ENCODE data around the gene MPPED1.

MPPED1 gene

GRCh38 chr22:43429426-43429825 lies 17.6 kb downstream of the MPPED1 start:
- H3K4me3 Mint-ChIP-seq: no peak overlapping the region
- H3K27me3 Mint-ChIP-seq: peaks cover 68% of the 10 kb centered on the region
- no peaks in the 10 kb centered on the region for H3K4me1 Mint-ChIP-seq
- ATAC-seq (replicated peaks; ENCODE audit: extremely low read depth, poor library complexity, severe bottlenecking) (no peak), DNase-seq (ENCODE audit: low spot score in 2 of 2) (no peak)
- no peak overlapping the region for H3K27ac Mint-ChIP-seq (ENCODE audit: low read depth)
- no peaks in the 10 kb centered on the region for H3K9me3 Mint-ChIP-seq
- H3K36me3 Mint-ChIP-seq (ENCODE audit: insufficient read depth): no peaks in the 10 kb centered on the region

GRCh38 chr22:43431808-43432554 lies 20.2 kb downstream of the MPPED1 start:
- Mint-ChIP-seq H3K4me3 (no peak overlapping the region), H3K36me3 (ENCODE audit: insufficient read depth) (no peaks in the 10 kb centered on the region), H3K27ac (ENCODE audit: low read depth) (peak overlapping the region; percentile 14), H3K27me3 (peaks cover 75% of the 10 kb centered on the region), H3K9me3 (no peaks in the 10 kb centered on the region), H3K4me1 (no peaks in the 10 kb centered on the region)
- DNase-seq (ENCODE audit: low spot score in 2 of 2) (no peak), ATAC-seq (replicated peaks; ENCODE audit: extremely low read depth, poor library complexity, severe bottlenecking) (no peak)

- Mint-ChIP-seq H3K27me3 (peaks cover 75% of the 10 kb centered on the region), H3K36me3 (ENCODE audit: insufficient read depth) (no peaks in the 10 kb centered on the region), H3K9me3 (no peaks in the 10 kb centered on the region), H3K4me3 (no peak overlapping the region), H3K27ac (ENCODE audit: low read depth) (no peak overlapping the region), H3K4me1 (no peaks in the 10 kb centered on the region)
- DNase-seq (ENCODE audit: low spot score in 2 of 2): no peak
- ATAC-seq (replicated peaks; ENCODE audit: extremely low read depth, poor library complexity, severe bottlenecking): no peak
Observed at GRCh38 chr22:43432883-43433415, 21.1 kb downstream of the MPPED1 start.

- no peaks in the 10 kb centered on the region for H3K9me3 Mint-ChIP-seq
- DNase-seq (ENCODE audit: low spot score in 2 of 2) (no peak), ATAC-seq (replicated peaks; ENCODE audit: extremely low read depth, poor library complexity, severe bottlenecking) (no peak)
- H3K36me3 Mint-ChIP-seq (ENCODE audit: insufficient read depth): no peaks in the 10 kb centered on the region
- no peak overlapping the region for H3K27ac Mint-ChIP-seq (ENCODE audit: low read depth)
- H3K4me1 Mint-ChIP-seq: no peaks in the 10 kb centered on the region
- no peak overlapping the region for H3K4me3 Mint-ChIP-seq
- H3K27me3 Mint-ChIP-seq: peaks cover 75% of the 10 kb centered on the region
Observed at GRCh38 chr22:43433451-43434274, 21.8 kb downstream of the MPPED1 start.

- Mint-ChIP-seq H3K4me3 (no peak overlapping the region), H3K9me3 (no peaks in the 10 kb centered on the region), H3K36me3 (ENCODE audit: insufficient read depth) (no peaks in the 10 kb centered on the region), H3K27ac (ENCODE audit: low read depth) (no peak overlapping the region), H3K4me1 (no peaks in the 10 kb centered on the region), H3K27me3 (peaks cover 75% of the 10 kb centered on the region)
- DNase-seq (ENCODE audit: low spot score in 2 of 2) (no peak), ATAC-seq (replicated peaks; ENCODE audit: extremely low read depth, poor library complexity, severe bottlenecking) (no peak)
Observed at GRCh38 chr22:43434275-43434927, 22.6 kb downstream of the MPPED1 start.

GRCh38 chr22:43434928-43435311 lies 23.1 kb downstream of the MPPED1 start:
- no peak for ATAC-seq (replicated peaks; ENCODE audit: extremely low read depth, poor library complexity, severe bottlenecking)
- Mint-ChIP-seq H3K4me3 (no peak overlapping the region), H3K27ac (ENCODE audit: low read depth) (no peak overlapping the region), H3K4me1 (no peaks in the 10 kb centered on the region), H3K9me3 (no peaks in the 10 kb centered on the region), H3K27me3 (peaks cover 75% of the 10 kb centered on the region), H3K36me3 (ENCODE audit: insufficient read depth) (no peaks in the 10 kb centered on the region)
- DNase-seq (ENCODE audit: low spot score in 2 of 2): no peak

- Mint-ChIP-seq H3K4me1 (no peaks in the 10 kb centered on the region), H3K27me3 (peaks cover 73% of the 10 kb centered on the region), H3K27ac (ENCODE audit: low read depth) (no peak overlapping the region), H3K9me3 (no peaks in the 10 kb centered on the region), H3K36me3 (ENCODE audit: insufficient read depth) (no peaks in the 10 kb centered on the region), H3K4me3 (no peak overlapping the region)
- ATAC-seq (replicated peaks; ENCODE audit: extremely low read depth, poor library complexity, severe bottlenecking): no peak
- no peak for DNase-seq (ENCODE audit: low spot score in 2 of 2)
Observed at GRCh38 chr22:43435851-43436811, 24.3 kb downstream of the MPPED1 start.

- Mint-ChIP-seq H3K27me3 (peaks cover 73% of the 10 kb centered on the region), H3K36me3 (ENCODE audit: insufficient read depth) (no peaks in the 10 kb centered on the region), H3K4me1 (no peaks in the 10 kb centered on the region), H3K4me3 (no peak overlapping the region), H3K27ac (ENCODE audit: low read depth) (no peak overlapping the region), H3K9me3 (no peaks in the 10 kb centered on the region)
- DNase-seq (ENCODE audit: low spot score in 2 of 2) (no peak), ATAC-seq (replicated peaks; ENCODE audit: extremely low read depth, poor library complexity, severe bottlenecking) (no peak)
Observed at GRCh38 chr22:43436868-43437267, 25.1 kb downstream of the MPPED1 start.

- Mint-ChIP-seq H3K9me3 (no peaks in the 10 kb centered on the region), H3K27ac (ENCODE audit: low read depth) (no peak overlapping the region), H3K4me1 (no peaks in the 10 kb centered on the region), H3K36me3 (ENCODE audit: insufficient read depth) (no peaks in the 10 kb centered on the region), H3K27me3 (peaks cover 81% of the 10 kb centered on the region), H3K4me3 (no peak overlapping the region)
- no peak for DNase-seq (ENCODE audit: low spot score in 2 of 2)
- no peak for ATAC-seq (replicated peaks; ENCODE audit: extremely low read depth, poor library complexity, severe bottlenecking)
Observed at GRCh38 chr22:43437871-43438475, 26.2 kb downstream of the MPPED1 start.

GRCh38 chr22:43438666-43439347 lies 27.0 kb downstream of the MPPED1 start:
- ATAC-seq (replicated peaks; ENCODE audit: extremely low read depth, poor library complexity, severe bottlenecking): no peak
- H3K27ac Mint-ChIP-seq (ENCODE audit: low read depth): no peak overlapping the region
- no peaks in the 10 kb centered on the region for H3K4me1 Mint-ChIP-seq
- no peak for DNase-seq (ENCODE audit: low spot score in 2 of 2)
- no peaks in the 10 kb centered on the region for H3K9me3 Mint-ChIP-seq
- H3K4me3 Mint-ChIP-seq: no peak overlapping the region
- H3K36me3 Mint-ChIP-seq (ENCODE audit: insufficient read depth): no peaks in the 10 kb centered on the region
- H3K27me3 Mint-ChIP-seq: peaks cover 86% of the 10 kb centered on the region

- ATAC-seq (replicated peaks; ENCODE audit: extremely low read depth, poor library complexity, severe bottlenecking): no peak
- peaks cover 80% of the 10 kb centered on the region for H3K27me3 Mint-ChIP-seq
- no peaks in the 10 kb centered on the region for H3K36me3 Mint-ChIP-seq (ENCODE audit: insufficient read depth)
- H3K4me3 Mint-ChIP-seq: no peak overlapping the region
- no peaks in the 10 kb centered on the region for H3K4me1 Mint-ChIP-seq
- no peaks in the 10 kb centered on the region for H3K9me3 Mint-ChIP-seq
- H3K27ac Mint-ChIP-seq (ENCODE audit: low read depth): no peak overlapping the region
- DNase-seq (ENCODE audit: low spot score in 2 of 2): no peak
Observed at GRCh38 chr22:43439368-43440103, 27.7 kb downstream of the MPPED1 start.
